Liver (tissue), 3 donors: ENCODE data around the gene SOX5.
"Not testable (repeated sequence)": the region's sequence is repeated elsewhere in the genome, so short reads cannot be mapped to it uniquely, and the experiment has no call there.

Experiments used
- FOXA1 ChIP-seq: IDR thresholded peaks from 2 replicates; pipeline ENCODE4 v1.6.1; 2016; ENCODE audit warnings: antibody characterized with exemption
- GABPA ChIP-seq, 2 donors: IDR thresholded peaks in 1 of 2; conservative IDR thresholded peaks in 1 of 2; 2 replicates each; pipeline ENCODE4 v1.6.1; 2016; ENCODE audit warnings: antibody characterized with exemption in 2 of 2, mild to moderate bottlenecking in 1 of 2, moderate library complexity in 1 of 2
- HNF4G ChIP-seq: IDR thresholded peaks from 2 replicates; pipeline ENCODE4 v1.6.1; 2016; ENCODE audit warnings: antibody characterized with exemption
- JUND ChIP-seq, 2 donors: IDR thresholded peaks; 2 replicates each; pipeline ENCODE4 v1.6.1; 2016; ENCODE audit warnings: antibody characterized with exemption in 2 of 2
- RAD21 ChIP-seq, 2 donors: IDR thresholded peaks; 2 replicates each; pipeline ENCODE4 v1.6.1; 2016; ENCODE audit warnings: antibody characterized with exemption in 2 of 2, mild to moderate bottlenecking in 2 of 2
- RXRA ChIP-seq, 2 donors: IDR thresholded peaks; 2 replicates each; pipeline ENCODE4 v1.6.1; 2017 to 2018; ENCODE audit warnings: antibody characterized with exemption in 2 of 2, mild to moderate bottlenecking in 1 of 2
- SP1 ChIP-seq: IDR thresholded peaks from 2 replicates; pipeline ENCODE4 v1.6.1; 2018; ENCODE audit warnings: antibody characterized with exemption, mild to moderate bottlenecking
- TAF1 ChIP-seq: conservative IDR thresholded peaks from 2 replicates; pipeline ENCODE4 v1.6.1; 2016; ENCODE audit warnings: antibody characterized with exemption, mild to moderate bottlenecking
- TF ChIP-seq, protein P1 (sequence below): fragments of 150-350 bp; IDR thresholded peaks from 2 replicates; pipeline ENCODE4 v1.5.1; 2017; ENCODE audit warnings: improper control_type of control experiment, low read depth, low read length; ENCODE audit not compliant: missing input control
- TF ChIP-seq, protein P2 (sequence below): IDR thresholded peaks from 2 replicates; pipeline ENCODE4 v1.6.1; 2016; ENCODE audit warnings: antibody characterized with exemption
- TF ChIP-seq, protein P3 (sequence below): IDR thresholded peaks from 2 replicates; pipeline ENCODE4 v1.6.1; 2016; ENCODE audit warnings: antibody characterized with exemption, mild to moderate bottlenecking
- TF ChIP-seq, protein P4 (sequence below): IDR thresholded peaks from 2 replicates; pipeline ENCODE4 v1.6.1; 2016; ENCODE audit warnings: antibody characterized with exemption
- TF ChIP-seq, protein P5 (sequence below): IDR thresholded peaks from 2 replicates; pipeline ENCODE4 v1.6.1; 2016; ENCODE audit warnings: antibody characterized with exemption
- donor health status: healthy.
- donor health status: healthy.

DNA sequence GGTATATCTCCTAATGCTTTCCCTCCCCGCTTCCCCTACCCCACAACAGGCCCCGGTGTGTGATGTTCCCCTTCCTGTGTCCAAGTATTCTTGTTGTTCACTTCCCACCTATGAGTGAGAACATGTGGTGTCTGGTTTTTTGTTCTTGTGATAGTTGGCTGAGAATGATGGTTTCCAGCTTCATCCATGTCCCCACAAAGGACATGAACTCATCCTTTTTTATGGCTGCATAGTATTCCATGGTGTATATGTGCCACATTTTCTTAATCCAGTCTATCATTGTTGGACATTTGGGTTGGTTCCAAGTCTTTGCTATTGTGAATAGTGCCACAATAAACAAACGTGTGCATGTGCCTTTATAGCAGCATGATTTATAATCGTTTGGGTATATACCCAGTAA, 239.1 kb downstream of the SOX5 start:
- TF ChIP-seq, protein P1, sequence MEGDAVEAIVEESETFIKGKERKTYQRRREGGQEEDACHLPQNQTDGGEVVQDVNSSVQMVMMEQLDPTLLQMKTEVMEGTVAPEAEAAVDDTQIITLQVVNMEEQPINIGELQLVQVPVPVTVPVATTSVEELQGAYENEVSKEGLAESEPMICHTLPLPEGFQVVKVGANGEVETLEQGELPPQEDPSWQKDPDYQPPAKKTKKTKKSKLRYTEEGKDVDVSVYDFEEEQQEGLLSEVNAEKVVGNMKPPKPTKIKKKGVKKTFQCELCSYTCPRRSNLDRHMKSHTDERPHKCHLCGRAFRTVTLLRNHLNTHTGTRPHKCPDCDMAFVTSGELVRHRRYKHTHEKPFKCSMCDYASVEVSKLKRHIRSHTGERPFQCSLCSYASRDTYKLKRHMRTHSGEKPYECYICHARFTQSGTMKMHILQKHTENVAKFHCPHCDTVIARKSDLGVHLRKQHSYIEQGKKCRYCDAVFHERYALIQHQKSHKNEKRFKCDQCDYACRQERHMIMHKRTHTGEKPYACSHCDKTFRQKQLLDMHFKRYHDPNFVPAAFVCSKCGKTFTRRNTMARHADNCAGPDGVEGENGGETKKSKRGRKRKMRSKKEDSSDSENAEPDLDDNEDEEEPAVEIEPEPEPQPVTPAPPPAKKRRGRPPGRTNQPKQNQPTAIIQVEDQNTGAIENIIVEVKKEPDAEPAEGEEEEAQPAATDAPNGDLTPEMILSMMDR, result not testable (repeated sequence)
- TF ChIP-seq, protein P2, sequence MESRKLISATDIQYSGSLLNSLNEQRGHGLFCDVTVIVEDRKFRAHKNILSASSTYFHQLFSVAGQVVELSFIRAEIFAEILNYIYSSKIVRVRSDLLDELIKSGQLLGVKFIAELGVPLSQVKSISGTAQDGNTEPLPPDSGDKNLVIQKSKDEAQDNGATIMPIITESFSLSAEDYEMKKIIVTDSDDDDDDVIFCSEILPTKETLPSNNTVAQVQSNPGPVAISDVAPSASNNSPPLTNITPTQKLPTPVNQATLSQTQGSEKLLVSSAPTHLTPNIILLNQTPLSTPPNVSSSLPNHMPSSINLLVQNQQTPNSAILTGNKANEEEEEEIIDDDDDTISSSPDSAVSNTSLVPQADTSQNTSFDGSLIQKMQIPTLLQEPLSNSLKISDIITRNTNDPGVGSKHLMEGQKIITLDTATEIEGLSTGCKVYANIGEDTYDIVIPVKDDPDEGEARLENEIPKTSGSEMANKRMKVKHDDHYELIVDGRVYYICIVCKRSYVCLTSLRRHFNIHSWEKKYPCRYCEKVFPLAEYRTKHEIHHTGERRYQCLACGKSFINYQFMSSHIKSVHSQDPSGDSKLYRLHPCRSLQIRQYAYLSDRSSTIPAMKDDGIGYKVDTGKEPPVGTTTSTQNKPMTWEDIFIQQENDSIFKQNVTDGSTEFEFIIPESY, result not testable (repeated sequence)
- TF ChIP-seq, protein P3, sequence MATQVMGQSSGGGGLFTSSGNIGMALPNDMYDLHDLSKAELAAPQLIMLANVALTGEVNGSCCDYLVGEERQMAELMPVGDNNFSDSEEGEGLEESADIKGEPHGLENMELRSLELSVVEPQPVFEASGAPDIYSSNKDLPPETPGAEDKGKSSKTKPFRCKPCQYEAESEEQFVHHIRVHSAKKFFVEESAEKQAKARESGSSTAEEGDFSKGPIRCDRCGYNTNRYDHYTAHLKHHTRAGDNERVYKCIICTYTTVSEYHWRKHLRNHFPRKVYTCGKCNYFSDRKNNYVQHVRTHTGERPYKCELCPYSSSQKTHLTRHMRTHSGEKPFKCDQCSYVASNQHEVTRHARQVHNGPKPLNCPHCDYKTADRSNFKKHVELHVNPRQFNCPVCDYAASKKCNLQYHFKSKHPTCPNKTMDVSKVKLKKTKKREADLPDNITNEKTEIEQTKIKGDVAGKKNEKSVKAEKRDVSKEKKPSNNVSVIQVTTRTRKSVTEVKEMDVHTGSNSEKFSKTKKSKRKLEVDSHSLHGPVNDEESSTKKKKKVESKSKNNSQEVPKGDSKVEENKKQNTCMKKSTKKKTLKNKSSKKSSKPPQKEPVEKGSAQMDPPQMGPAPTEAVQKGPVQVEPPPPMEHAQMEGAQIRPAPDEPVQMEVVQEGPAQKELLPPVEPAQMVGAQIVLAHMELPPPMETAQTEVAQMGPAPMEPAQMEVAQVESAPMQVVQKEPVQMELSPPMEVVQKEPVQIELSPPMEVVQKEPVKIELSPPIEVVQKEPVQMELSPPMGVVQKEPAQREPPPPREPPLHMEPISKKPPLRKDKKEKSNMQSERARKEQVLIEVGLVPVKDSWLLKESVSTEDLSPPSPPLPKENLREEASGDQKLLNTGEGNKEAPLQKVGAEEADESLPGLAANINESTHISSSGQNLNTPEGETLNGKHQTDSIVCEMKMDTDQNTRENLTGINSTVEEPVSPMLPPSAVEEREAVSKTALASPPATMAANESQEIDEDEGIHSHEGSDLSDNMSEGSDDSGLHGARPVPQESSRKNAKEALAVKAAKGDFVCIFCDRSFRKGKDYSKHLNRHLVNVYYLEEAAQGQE, result not testable (repeated sequence)
- TF ChIP-seq, protein P4, sequence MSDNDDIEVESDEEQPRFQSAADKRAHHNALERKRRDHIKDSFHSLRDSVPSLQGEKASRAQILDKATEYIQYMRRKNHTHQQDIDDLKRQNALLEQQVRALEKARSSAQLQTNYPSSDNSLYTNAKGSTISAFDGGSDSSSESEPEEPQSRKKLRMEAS, result not testable (repeated sequence)
- not testable (repeated sequence) for TF ChIP-seq HNF4G; SP1; GABPA (IDR thresholded peaks at IDR 0.05 in 1 of 2, conservative IDR thresholded peaks at IDR 0.05 in 1 of 2); TAF1; JUND (IDR thresholded peaks at IDR 0.05); FOXA1; RAD21 (IDR thresholded peaks at IDR 0.05); RXRA (IDR thresholded peaks at IDR 0.05)
- TF ChIP-seq, protein P5, sequence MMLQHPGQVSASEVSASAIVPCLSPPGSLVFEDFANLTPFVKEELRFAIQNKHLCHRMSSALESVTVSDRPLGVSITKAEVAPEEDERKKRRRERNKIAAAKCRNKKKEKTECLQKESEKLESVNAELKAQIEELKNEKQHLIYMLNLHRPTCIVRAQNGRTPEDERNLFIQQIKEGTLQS, result not testable (repeated sequence)
